Hematopoietic multipotent progenitor cell treated with erythropoietin and hydrocortisone succinate and interleukin-3 and kit ligand, for 15 days (in vitro differentiated cells): ENCODE data around the gene UNC13D.

Source experiments
- DNase-seq: peaks from one replicate; pipeline ENCODE4 v3.0.0-alpha.2; 2015; ENCODE audit warnings: low spot score

The UNC13D gene

DNA sequence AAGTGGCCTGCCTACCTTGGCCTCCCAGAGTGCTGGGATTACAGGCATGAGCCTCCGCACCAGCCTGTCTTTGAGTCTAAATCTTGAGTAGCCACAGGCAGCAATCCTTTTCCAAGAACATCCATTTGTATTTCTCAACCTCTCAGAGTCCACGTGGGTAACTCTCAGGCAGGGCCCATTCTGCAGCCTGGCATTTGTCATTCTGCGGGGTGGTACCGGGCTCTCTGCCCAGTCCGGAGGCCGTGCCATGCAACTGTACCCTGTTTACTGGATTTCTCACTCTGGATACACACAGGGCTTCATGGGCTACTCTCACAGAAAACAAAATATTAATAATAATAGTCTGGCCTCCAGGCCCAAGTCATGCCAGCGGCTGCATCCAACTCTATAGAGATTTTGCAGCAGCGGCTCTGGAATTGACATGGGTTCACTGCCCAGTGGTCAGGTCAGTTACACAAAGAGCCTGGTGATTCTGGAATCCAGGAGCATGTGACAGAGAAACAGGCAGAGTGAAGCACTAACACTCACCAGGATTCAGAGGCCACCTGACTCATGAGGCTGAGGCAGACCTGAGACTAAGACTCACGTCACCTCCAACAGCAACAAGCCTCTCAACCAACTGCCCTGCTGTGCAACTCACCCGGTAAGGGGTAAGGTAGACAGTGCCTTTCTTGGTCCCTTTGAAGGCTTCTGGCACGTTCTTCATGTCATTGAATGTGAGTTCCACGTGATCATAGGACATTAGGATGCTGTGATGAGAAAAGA is 6.9 kb upstream of the UNC13D start:
- no peak for DNase-seq

- peak; percentile 79 for DNase-seq
These were observed 5.5 kb upstream of the UNC13D start for GRCh38 chr17:75849724-75850123.

DNA sequence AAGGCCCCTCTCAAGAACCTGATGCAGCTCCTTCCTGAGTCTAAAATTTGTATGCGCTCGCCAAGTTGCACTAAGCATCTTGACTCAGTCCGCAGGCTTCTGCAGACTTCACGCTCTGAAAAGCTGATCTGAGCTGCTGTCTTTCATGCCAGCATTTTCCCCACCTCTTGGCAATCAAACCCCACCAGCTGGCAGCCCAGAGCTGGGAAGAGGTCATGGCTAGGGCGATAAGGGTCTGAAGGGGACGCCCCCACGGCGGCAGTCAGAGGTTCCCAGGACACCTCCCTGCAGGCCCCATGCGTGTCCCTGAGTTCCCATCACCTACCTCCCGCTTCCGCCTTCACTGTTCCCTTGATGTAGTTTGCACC is 5.1 kb upstream of the UNC13D start:
- peak; percentile 85 for DNase-seq

DNA sequence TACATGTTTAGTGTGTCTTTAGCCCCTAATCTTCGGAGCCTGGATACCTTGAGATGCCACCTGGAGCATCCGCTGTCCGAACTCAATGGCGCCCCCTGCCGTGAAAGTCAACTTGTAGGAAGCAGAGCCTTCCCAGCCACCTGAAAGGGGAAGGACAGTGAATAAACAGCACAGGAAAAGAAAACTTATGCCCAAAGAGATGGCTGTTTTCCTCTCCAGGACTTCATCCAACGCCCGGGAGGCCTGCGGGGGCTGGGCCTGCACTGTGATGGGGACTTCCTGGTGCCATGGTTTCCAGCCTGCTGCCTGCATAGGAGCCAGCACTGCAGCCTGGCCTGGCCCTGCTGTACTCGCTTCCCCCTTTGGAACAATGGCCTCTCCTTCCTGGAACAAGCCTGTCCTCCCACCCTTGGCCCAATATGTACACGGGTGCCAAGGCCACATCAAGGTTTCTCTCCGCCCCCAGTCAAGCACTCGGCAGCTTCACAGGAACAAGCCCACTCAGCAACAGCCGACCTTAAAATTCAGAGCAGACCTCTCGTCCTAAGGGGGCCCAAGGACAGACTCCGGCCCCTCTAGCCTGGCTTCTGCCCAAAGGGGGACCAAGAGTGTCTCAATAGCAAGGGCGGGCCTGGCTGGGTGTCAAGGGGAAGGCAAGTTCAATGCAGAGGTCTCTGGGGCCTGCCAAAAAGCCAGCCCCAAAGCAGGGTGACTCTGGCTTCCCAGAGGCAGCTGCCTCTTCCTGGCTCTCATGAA is 4.5 kb upstream of the UNC13D start:
- peak; percentile 82 for DNase-seq

- DNase-seq = no peak
These were observed 3.7 kb upstream of the UNC13D start for GRCh38 chr17:75847614-75848522.

- no peak for DNase-seq
These were observed 2.7 kb upstream of the UNC13D start for GRCh38 chr17:75846692-75847613.

DNA sequence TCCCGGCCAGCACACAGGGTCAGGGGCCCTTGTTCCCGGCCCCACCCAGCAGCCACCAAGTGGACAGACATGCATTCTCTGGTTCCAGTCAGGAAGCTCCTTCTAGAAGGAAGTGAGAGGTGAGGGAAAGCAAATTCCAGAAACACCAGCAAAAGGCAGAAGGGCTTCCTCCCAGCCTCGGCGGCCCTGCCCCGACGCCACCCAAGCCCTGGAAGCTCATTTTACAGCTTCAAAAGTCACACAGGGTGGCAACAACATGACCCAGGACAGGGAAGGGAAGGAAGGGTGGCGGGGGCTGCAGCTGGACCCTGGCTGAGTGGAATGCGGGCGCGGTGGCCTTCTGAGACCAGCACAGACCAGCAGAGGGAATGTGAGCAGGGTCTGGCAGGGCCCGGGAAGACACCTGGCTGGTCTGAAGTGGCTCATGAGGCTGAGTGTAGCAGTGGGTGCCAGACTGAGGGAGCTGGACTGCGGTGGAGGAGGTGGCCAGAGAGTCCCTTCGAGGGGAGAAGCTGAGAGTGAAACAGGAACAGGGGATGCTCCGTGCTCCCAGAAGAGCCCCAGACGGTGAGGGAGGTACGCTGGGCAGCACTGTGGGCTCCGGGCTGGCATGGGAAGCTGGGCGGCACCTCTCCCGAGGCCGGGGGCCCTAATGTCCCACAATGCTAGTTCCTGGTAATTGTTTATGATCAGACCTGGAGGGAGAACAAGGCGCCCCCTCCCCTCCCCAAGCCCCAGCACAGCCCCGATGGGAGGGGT is 1.9 kb upstream of the UNC13D start:
- no peak for DNase-seq

DNA sequence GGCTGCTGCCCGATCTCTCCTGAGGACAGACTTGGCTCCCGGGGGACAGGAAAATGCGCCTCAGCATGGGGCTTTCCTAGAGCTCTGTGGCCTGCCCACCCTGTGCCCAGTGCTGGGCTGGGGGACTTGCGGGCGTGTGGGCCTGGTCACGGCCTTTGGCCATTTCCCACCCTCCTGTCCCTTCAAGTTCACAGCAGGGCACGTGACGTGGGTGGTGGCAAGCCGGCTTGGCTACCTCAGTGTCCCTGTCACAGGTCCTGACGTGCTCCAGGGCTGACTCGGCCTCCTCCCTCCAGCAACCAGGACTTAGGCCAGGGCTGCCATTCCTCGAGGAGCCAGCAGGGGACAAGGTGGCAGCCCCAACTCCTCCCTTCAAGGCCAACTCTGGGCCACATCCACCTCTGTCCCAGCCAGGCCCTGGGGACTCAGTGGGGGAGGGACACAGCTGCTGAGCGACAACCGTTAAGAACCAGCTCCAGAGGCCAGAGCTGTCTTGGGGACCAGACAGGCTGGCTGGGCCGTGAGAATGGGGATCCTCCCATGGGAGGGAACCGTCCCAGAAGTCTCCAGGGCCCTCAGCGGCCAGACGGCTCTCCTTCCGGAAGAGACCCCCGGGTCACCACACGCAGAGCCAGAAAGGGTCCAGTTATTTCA is 981 bp upstream of the UNC13D start:
- DNase-seq = peak; percentile 90

DNA sequence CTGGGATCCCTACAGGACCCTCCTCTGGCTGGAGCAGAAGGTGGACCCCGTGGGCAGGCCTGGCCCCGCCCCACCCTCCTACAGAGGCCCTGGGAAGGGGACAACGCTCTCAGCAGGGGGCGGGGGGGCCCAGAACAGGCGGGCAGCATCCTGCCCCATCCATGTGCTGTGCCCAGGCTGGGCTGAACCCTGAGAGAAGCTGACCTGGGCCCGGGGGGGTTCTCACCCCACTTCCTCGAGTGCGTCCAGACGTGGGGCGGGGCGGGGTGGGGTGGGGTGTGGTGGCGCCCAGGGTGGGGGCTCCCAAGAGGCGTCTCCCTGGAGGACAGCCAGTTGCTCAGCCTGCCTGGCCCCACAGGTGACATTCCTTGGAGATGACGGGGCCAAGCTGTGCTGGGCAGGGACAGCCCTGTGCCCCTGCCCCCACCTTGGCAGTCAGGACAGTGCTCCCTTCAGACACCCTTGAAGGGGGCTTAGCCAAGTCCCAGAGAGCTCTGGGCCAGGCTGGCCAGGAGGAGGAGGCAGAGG is 390 bp upstream of the UNC13D start:
- DNase-seq = peak; percentile 59

GRCh38 chr17:75842963-75843576 is 1.1 kb downstream of the UNC13D start:
- DNase-seq = no peak

DNA sequence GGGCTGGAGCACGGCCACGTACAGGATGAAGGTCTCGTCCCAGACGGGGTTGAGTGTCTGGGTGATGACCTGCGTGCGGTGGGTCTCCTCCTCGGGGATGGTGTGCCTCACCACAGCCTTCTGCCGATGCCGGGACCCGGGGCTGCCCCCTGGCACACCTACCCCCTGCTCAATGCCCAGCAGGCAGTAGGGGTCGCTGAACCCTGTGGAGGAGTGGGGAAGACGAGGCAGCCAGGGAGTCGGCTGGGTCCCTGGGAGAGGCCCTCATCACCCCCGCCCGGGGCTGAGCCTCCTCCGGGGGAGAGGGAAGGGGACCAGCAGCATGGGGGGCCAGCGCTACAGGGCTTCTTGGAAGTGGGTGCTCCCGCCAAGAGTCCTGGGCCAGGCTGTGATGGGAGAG is 1.8 kb downstream of the UNC13D start:
- no peak for DNase-seq

- DNase-seq = no peak
These were observed 3.4 kb downstream of the UNC13D start for GRCh38 chr17:75840799-75841164.

- DNase-seq = no peak
These were observed 4.0 kb downstream of the UNC13D start for GRCh38 chr17:75839942-75840798.

GRCh38 chr17:75838410-75838809 is 5.8 kb downstream of the UNC13D start:
- no peak for DNase-seq

GRCh38 chr17:75837899-75838298 is 6.3 kb downstream of the UNC13D start:
- no peak for DNase-seq

GRCh38 chr17:75836605-75837004 is 7.6 kb downstream of the UNC13D start:
- no peak for DNase-seq

- no peak for DNase-seq
These were observed 8.6 kb downstream of the UNC13D start for GRCh38 chr17:75835654-75835987.

DNA sequence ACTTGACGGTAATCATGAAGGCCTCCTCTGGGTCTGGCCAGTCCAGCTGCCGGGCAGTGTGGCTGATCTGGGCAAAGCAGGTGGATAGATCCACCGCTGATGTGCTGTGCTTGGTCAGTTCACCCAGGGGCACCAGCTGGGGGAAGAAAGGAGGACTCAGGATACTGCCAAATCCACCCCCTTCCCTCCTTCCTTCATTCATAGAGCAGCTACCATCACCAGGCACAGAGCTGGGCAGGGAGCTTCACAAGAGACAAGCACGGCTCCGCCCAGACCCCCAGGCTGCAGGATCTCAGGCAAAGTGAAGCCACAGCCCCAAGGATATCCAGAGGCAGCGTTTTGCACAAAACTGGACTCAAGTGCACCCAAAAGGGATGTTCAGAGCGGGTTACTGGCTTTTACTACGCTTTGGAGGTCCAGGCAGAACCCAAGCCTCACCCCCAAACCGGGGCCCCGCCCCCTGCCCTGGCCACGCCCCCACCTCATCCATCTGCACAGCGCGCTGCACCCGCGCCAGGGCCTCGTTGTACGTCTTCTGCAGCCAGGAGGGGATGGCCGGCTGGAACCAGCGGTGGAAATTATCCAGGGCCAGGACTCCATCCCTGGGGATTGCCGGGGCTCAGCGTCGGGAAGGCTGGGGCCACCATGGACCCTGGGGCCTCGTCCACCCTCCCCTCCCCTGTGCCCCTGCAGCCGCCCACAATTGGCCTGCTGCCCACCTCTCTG is 9.1 kb downstream of the UNC13D start:
- DNase-seq = no peak
